Stimulated activated CD8-positive, alpha-beta memory T cell treated with anti-CD3 and anti-CD28 coated beads, Interleukin-7, amount 100 ng/mL, for 48 hours (primary cell): ENCODE data around the gene MS4A3.
"Not testable (repeated sequence)": the region's sequence is repeated elsewhere in the genome, so short reads cannot be mapped to it uniquely, and the experiment has no call there.

ENCODE experiments used
- DNase-seq, 2 donors: peaks; one replicate each; pipeline ENCODE4 v3.0.0-alpha.2; 2020; ENCODE audit warnings: low read depth in 1 of 2; ENCODE audit errors: extremely low read depth in 1 of 2

Gene MS4A3

DNA sequence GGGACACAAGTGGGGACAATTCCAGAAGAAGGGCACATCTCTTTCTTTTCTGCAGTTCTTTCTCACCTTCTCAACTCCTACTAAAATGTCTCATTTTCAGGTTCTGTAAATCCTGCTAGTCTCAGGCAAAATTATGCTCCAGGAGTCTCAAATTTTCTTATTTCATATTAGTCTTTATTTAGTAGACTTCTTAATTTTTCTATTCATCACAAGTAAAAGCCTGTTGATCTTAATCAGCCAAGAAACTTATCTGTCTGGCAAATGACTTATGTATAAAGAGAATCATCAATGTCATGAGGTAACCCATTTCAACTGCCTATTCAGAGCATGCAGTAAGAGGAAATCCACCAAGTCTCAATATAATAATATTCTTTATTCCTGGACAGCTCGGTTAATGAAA, 31.9 kb downstream of the MS4A3 start, which contains the start of gene MS4A2:
Gene MS4A2 (plus strand): TSS at position 301 of the 400 bp plus-strand sequence. CDS start 102 bp downstream, outside the sequence.
- DNase-seq: no peak

- DNase-seq: no peak
Measured at GRCh38 chr11:60095477-60096120, 39.1 kb downstream of the MS4A3 start.

DNA sequence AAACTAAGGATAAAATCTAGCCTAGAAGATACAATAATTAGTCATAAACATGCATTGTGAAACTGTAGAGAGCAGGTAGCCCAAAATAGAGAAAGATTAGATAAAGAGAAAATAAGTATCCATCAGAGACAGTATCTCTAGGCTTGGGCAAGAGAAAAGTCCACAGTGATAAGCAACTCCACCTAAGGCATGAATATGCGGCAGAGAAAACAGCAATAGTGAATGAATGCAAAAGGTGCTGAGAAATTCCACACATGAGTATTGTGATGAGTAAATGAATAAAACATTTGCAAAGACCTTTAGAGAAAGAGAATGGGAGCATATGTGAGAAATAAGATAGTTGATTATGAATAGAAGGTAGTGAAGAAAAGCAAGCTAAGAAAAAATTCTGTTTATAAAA, 40.7 kb downstream of the MS4A3 start:
- DNase-seq: no peak

DNA sequence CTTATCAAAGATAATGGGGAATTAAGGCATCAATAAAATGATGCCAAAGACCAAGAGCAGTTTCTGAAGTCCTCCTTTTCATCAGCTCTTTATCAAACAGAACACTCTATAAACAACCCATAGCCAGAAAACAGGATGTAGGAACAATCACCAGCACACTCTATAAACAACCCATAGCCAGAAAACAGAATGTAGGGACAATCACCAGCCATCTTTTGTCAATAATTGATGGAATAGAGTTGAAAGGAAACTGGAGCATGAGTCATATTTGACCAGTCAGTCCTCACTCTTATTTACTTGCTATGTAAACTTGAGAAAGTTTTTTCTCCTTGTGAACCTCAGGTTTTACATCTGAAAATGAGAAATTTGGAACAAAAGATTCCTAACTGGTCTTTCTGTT, 42.0 kb downstream of the MS4A3 start:
- DNase-seq: no peak

DNA sequence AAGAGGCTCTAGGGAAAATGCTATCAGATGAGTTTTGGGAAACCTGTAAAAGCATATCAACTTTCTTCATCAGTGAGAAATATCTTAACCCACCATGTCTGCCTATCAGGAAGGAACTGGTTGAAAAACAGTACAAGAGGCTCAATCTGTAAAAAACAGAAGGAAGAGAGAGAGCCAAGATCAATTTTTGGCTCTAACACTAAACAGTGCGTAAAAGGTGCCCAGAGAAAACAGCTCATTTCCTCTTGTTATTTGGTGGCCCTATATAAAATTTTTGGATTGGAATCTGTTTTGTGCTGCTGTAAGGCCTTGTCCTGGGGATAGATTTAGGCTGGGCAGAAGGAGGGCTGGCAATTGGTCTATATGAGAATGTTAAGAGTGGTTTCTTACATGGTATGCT, 44.1 kb downstream of the MS4A3 start:
- no peak for DNase-seq

- DNase-seq: not testable (repeated sequence)
Measured at GRCh38 chr11:60101368-60101767, 44.9 kb downstream of the MS4A3 start.

DNA sequence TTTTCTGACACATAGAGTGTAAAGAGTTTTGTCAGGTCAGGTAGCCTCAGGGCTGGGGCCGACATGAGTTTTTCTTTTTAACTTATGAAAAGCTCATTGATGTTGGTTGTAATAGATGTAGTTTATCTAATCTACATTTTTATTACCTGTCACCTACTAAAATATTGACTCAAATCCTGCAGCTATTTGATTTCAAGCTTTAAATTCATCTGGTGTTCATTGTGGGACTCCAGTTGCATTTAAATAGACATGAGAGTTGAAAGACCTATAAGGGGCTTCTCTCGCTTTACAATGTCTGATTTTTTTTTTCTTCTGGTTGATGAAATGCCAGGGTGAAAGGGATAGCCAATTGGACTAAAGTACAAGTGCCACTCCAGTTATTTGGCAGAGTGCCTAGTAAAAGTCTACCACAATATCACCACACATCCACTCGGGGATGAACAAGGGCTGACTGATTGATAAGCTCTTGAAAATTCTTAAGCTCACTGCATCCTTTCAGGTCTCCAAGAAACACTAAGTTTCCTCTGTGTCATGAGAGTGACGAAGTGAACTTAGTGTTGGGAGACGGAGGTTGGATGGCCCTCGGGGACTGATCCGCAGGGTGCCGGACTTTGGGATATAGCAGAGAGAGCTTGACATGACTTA, 48.1 kb downstream of the MS4A3 start:
- DNase-seq: not testable (repeated sequence)

- DNase-seq: not testable (repeated sequence)
Measured at GRCh38 chr11:60108631-60109030, 52.2 kb downstream of the MS4A3 start.

GRCh38 chr11:60111793-60112192, 55.3 kb downstream of the MS4A3 start:
- DNase-seq: no peak

GRCh38 chr11:60116996-60117790, 60.7 kb downstream of the MS4A3 start:
- no peak for DNase-seq

- DNase-seq: no peak
Measured at GRCh38 chr11:60118338-60118737, 61.9 kb downstream of the MS4A3 start.

DNA sequence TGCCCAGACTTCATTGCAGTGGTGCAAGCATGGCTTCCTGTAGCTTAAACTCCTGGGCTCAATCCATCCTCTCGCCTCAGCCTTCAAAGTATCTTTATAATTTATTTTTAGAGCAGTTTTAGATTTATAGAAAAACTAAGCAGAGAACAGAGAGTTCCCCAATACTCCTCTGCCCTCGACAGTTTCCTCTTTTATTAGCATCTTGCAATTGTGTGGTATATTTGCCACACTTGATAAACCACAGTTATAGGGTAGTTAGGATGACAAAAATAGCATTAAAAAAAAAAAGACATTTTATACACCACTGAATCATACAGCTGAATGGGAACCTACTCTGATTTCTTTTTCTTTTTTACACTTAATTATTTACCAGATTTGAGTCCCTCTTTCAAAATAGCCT, 63.2 kb downstream of the MS4A3 start:
- DNase-seq: no peak
